ENCODE data around the gene NKAPL. TPM values are rescaled to one million over a fixed set of nuclear protein-coding genes. Genes with fewer than 3 reads are reported as not detected.

The NKAPL gene
- total and polyA plus RNA-seq, 3 donors from 2014 or later: 19.1 to 30.1 (median 27.2) TPM

GRCh38 chr6:28254121-28254519 lies 5.0 kb upstream of the NKAPL start:
- Histone ChIP-seq H3K4me1 (peaks cover 18% of the 10 kb centered on the region), H3K9me3 (no peaks in the 10 kb centered on the region), H3K27me3 (no peaks in the 10 kb centered on the region), H3K36me3 (ENCODE audit: low read depth, missing control alignments) (no peaks in the 10 kb centered on the region), H3K27ac (no peak overlapping the region), H3K4me3 (no peak overlapping the region)
- DNase-seq: no peak
- intact Hi-C loops (cut with DNase I; ENCODE audit: low total_unique reads): no loop called here
- 77 to 81% methylated on average over 1 of the region's 1 CpG for WGBS, 2 donors
- no peak for TF ChIP-seq CTCF (IDR thresholded peaks at IDR 0.05)
- TF ChIP-seq POLR2A (IDR thresholded peaks at IDR 0.05): no peak

DNA sequence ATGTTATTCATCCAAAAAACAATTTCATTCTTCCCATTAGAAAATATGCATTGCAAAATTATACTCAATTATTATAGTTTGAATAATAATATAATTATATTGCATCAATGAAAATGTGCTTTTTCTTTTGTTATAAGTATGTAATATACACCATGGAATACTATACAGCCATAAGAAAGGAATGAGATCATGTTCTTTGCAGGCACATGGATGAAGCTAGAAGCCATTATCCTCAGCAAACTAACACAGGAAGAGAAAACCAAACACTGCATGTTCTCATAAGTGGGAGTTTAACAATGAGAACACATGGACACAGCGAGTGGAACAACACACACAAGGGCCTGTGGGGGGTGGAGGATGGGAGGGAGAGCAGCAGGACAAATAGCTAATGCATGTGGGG lies 2.1 kb upstream of the NKAPL start:
- Histone ChIP-seq H3K27me3 (no peaks in the 10 kb centered on the region), H3K27ac (no peak overlapping the region), H3K9me3 (no peaks in the 10 kb centered on the region), H3K36me3 (ENCODE audit: low read depth, missing control alignments) (no peaks in the 10 kb centered on the region), H3K4me1 (peaks cover 14% of the 10 kb centered on the region), H3K4me3 (no peak overlapping the region)
- intact Hi-C loops (cut with DNase I; ENCODE audit: low total_unique reads): no loop called here
- TF ChIP-seq POLR2A (IDR thresholded peaks at IDR 0.05) (no peak), CTCF (IDR thresholded peaks at IDR 0.05) (no peak)
- 0% methylated on average over 1 of the region's 1 CpG; no CpG with 5 or more reads in 1 of the 2 donors for WGBS, 2 donors
- DNase-seq: no peak

GRCh38 chr6:28263922-28264321 lies 4.8 kb downstream of the NKAPL start:
- H3K9me3 ChIP-seq: no peaks in the 10 kb centered on the region
- no peaks in the 10 kb centered on the region for H3K27me3 ChIP-seq
- TF ChIP-seq CTCF (IDR thresholded peaks at IDR 0.05) (no peak), POLR2A (IDR thresholded peaks at IDR 0.05) (no peak)
- no peak overlapping the region for H3K4me3 ChIP-seq
- H3K36me3 ChIP-seq (ENCODE audit: low read depth, missing control alignments): no peaks in the 10 kb centered on the region
- no peak for DNase-seq
- no peak overlapping the region for H3K27ac ChIP-seq
- H3K4me1 ChIP-seq: peaks cover 15% of the 10 kb centered on the region
- intact Hi-C loops (cut with DNase I; ENCODE audit: low total_unique reads): no loop called here
- 41 to 71% methylated on average over 2 of the region's 2 CpGs for WGBS, 2 donors

DNA sequence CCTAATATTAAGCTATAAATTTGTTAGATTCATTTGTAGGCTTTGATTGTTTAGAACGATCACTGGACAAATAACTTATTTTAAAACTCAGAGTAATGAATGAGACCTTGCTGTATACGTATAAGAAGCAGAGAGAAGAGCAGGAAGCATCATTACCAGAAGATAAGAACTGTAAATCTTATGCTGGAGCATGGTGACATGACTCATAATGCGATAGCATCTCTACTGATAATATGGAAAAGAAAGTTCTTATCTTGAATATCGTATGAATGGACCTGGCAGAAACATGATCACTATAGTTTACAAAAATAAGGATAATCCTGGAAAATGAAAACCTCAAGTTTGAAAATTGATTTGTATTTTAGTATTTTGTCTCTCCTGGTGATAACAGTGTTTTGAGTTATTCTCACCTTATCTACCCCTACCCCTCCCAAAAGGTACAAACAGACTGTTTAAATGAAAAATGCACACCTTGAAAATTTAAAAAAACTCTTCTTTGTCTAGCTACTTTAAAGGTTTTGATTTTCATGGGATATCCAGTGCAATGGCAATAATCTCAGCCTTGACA lies 5.8 kb downstream of the NKAPL start:
- Histone ChIP-seq H3K36me3 (ENCODE audit: low read depth, missing control alignments) (no peaks in the 10 kb centered on the region), H3K4me3 (no peak overlapping the region), H3K9me3 (no peaks in the 10 kb centered on the region), H3K27me3 (no peaks in the 10 kb centered on the region), H3K27ac (no peak overlapping the region), H3K4me1 (peaks cover 10% of the 10 kb centered on the region)
- intact Hi-C loops (cut with DNase I; ENCODE audit: low total_unique reads): no loop called here
- DNase-seq: no peak
- WGBS, 2 donors: 52 to 62% methylated on average over 4 of the region's 4 CpGs
- TF ChIP-seq POLR2A (IDR thresholded peaks at IDR 0.05): no peak
- TF ChIP-seq CTCF (IDR thresholded peaks at IDR 0.05): no peak

GRCh38 chr6:28266563-28266961 lies 7.5 kb downstream of the NKAPL start:
- no peak for DNase-seq
- peak overlapping the region; percentile 80 to 82 for H3K4me3 ChIP-seq
- WGBS, 2 donors: 6% methylated on average over 5 of the region's 5 CpGs
- H3K36me3 ChIP-seq (ENCODE audit: low read depth, missing control alignments): no peaks in the 10 kb centered on the region
- intact Hi-C loops (cut with DNase I; ENCODE audit: low total_unique reads): no loop called here
- H3K27ac ChIP-seq: peak overlapping the region; percentile 92
- no peak for TF ChIP-seq POLR2A (IDR thresholded peaks at IDR 0.05)
- no peak for TF ChIP-seq CTCF (IDR thresholded peaks at IDR 0.05)
- peaks cover 10% of the 10 kb centered on the region for H3K4me1 ChIP-seq
- no peaks in the 10 kb centered on the region for H3K9me3 ChIP-seq
- no peaks in the 10 kb centered on the region for H3K27me3 ChIP-seq

All from testis (tissue), 3 donors.